Renal pelvis (tissue), 12 donors: ENCODE measurements around the gene IP6K1. TPM values are rescaled to one million over a fixed set of nuclear protein-coding genes. Genes with fewer than 3 reads are reported as not detected.
"Not testable (repeated sequence)": the region's sequence is repeated elsewhere in the genome, so short reads cannot be mapped to it uniquely, and the experiment has no call there.

Experiments
- DNase-seq: peaks from one replicate; pipeline ENCODE4 v3.0.0-alpha.2; 2013
- long read RNA-seq, 16 experiments: transcript quantifications; one replicate each; lab custom pipeline, GENCODE V29; 2026
- polyA plus RNA-seq, 3 donors: library from polyadenylated mRNA; unstranded; fragments of 120-200 nt; gene quantifications; one replicate each; pipeline ENCODE4 v1.2.1, GENCODE V29; 2013; ENCODE audit not compliant: insufficient read length in 3 of 3

IP6K1 gene
- polyA plus RNA-seq = 10 to 100 TPM; 48.7 to 52.9 (median 51.4) TPM
- long read RNA-seq, donor 1, full-length matches to known transcripts = 7 of 7 reads
- long read RNA-seq, donor 1, partial matches to known transcripts = 0 of 7 reads
- long read RNA-seq, donor 1, other reads (novel, unspliced or antisense) = 0 of 7 reads
- long read RNA-seq, donor 2, full-length matches to known transcripts = 12 of 12 reads
- long read RNA-seq, donor 2, partial matches to known transcripts = 0 of 12 reads
- long read RNA-seq, donor 2, other reads (novel, unspliced or antisense) = 0 of 12 reads
- long read RNA-seq, donor 3, full-length matches to known transcripts = 13 of 13 reads
- long read RNA-seq, donor 3, partial matches to known transcripts = 0 of 13 reads
- long read RNA-seq, donor 3, other reads (novel, unspliced or antisense) = 0 of 13 reads
- long read RNA-seq, donor 4, full-length matches to known transcripts = 8 of 8 reads
- long read RNA-seq, donor 4, partial matches to known transcripts = 0 of 8 reads
- long read RNA-seq, donor 4, other reads (novel, unspliced or antisense) = 0 of 8 reads
- long read RNA-seq, donor 5, full-length matches to known transcripts = 6 of 6 reads
- long read RNA-seq, donor 5, partial matches to known transcripts = 0 of 6 reads
- long read RNA-seq, donor 5, other reads (novel, unspliced or antisense) = 0 of 6 reads
- long read RNA-seq, donor 6, full-length matches to known transcripts = 13 of 13 reads
- long read RNA-seq, donor 6, partial matches to known transcripts = 0 of 13 reads
- long read RNA-seq, donor 6, other reads (novel, unspliced or antisense) = 0 of 13 reads
- long read RNA-seq, donor 7, full-length matches to known transcripts = 15 of 15 reads
- long read RNA-seq, donor 7, partial matches to known transcripts = 0 of 15 reads
- long read RNA-seq, donor 7, other reads (novel, unspliced or antisense) = 0 of 15 reads
- long read RNA-seq, donor 8, full-length matches to known transcripts = 5 of 5 reads
- long read RNA-seq, donor 8, partial matches to known transcripts = 0 of 5 reads
- long read RNA-seq, donor 8, other reads (novel, unspliced or antisense) = 0 of 5 reads
- long read RNA-seq, donor 9, full-length matches to known transcripts = 16 of 16 reads
- long read RNA-seq, donor 9, partial matches to known transcripts = 0 of 16 reads
- long read RNA-seq, donor 9, other reads (novel, unspliced or antisense) = 0 of 16 reads
- long read RNA-seq, donor 10, full-length matches to known transcripts = 13 of 13 reads
- long read RNA-seq, donor 10, partial matches to known transcripts = 0 of 13 reads
- long read RNA-seq, donor 10, other reads (novel, unspliced or antisense) = 0 of 13 reads
- long read RNA-seq, donor 11, full-length matches to known transcripts = 11 of 11 reads
- long read RNA-seq, donor 11, partial matches to known transcripts = 0 of 11 reads
- long read RNA-seq, donor 11, other reads (novel, unspliced or antisense) = 0 of 11 reads
- long read RNA-seq, donor 12, full-length matches to known transcripts = 19 of 19 reads
- long read RNA-seq, donor 12, partial matches to known transcripts = 0 of 19 reads
- long read RNA-seq, donor 12, other reads (novel, unspliced or antisense) = 0 of 19 reads
- long read RNA-seq, donor 13, full-length matches to known transcripts = 7 of 7 reads
- long read RNA-seq, donor 13, partial matches to known transcripts = 0 of 7 reads
- long read RNA-seq, donor 13, other reads (novel, unspliced or antisense) = 0 of 7 reads
- long read RNA-seq, donor 14 = 0 reads
- long read RNA-seq, donor 15, full-length matches to known transcripts = 16 of 16 reads
- long read RNA-seq, donor 15, partial matches to known transcripts = 0 of 16 reads
- long read RNA-seq, donor 15, other reads (novel, unspliced or antisense) = 0 of 16 reads
- long read RNA-seq, donor 16, full-length matches to known transcripts = 9 of 9 reads
- long read RNA-seq, donor 16, partial matches to known transcripts = 0 of 9 reads
- long read RNA-seq, donor 16, other reads (novel, unspliced or antisense) = 0 of 9 reads

- DNase-seq = peak; percentile 100
Measured at GRCh38 chr3:49786357-49787181, at the start of gene IP6K1. Gene IP6K1, minus strand, starts transcription at chr3:49786542. Its CDS starts 38,502 bp downstream, at chr3:49748040.

GRCh38 chr3:49831341-49831740, 45.0 kb upstream of the IP6K1 start:
- no peak for DNase-seq

- no peak for DNase-seq
Measured at GRCh38 chr3:49826016-49826415, 39.7 kb upstream of the IP6K1 start.

- DNase-seq = not testable (repeated sequence)
Measured at GRCh38 chr3:49823131-49823530, 36.8 kb upstream of the IP6K1 start.

- peak; percentile 50 for DNase-seq
Measured at GRCh38 chr3:49813497-49814174, 27.3 kb upstream of the IP6K1 start, which contains the start of gene UBA7. Gene UBA7, minus strand, starts transcription at chr3:49813953. Its CDS starts 166 bp downstream, at chr3:49813787.

GRCh38 chr3:49812916-49813496, 26.7 kb upstream of the IP6K1 start:
- no peak for DNase-seq

GRCh38 chr3:49807431-49808114, 21.2 kb upstream of the IP6K1 start:
- DNase-seq = peak; percentile 71

GRCh38 chr3:49806850-49807249, 20.5 kb upstream of the IP6K1 start:
- DNase-seq = no peak

- DNase-seq = peak; percentile 88
Measured at GRCh38 chr3:49805897-49806701, 19.8 kb upstream of the IP6K1 start.

GRCh38 chr3:49805367-49805782, 19.0 kb upstream of the IP6K1 start:
- peak; percentile 84 for DNase-seq

- no peak for DNase-seq
Measured at GRCh38 chr3:49804141-49805041, 18.0 kb upstream of the IP6K1 start.

- DNase-seq = peak; percentile 71
Measured at GRCh38 chr3:49803465-49804140, 17.3 kb upstream of the IP6K1 start.

GRCh38 chr3:49802719-49803464, 16.6 kb upstream of the IP6K1 start, which contains the start of gene INKA1:
Gene INKA1, plus strand, starts transcription at chr3:49803261. Its CDS starts 132 bp downstream, at chr3:49803393.
- peak; percentile 86 for DNase-seq

GRCh38 chr3:49801160-49801559, 14.8 kb upstream of the IP6K1 start:
- no peak for DNase-seq
